K562 treated with DMSO at 1 percent for 24 hours (cell line): Measurements from ENCODE around the gene VSX2. TPM values are rescaled to one million over a fixed set of nuclear protein-coding genes. Genes with fewer than 3 reads are reported as not detected.

Experiments
- total RNA-seq: library from RNA; unstranded; fragments of 300-600 nt; gene quantifications from 2 replicates; pipeline ENCODE4 v1.2.3, GENCODE V29; 2022; ENCODE audit warnings: low read depth; ENCODE audit not compliant: insufficient read depth

The VSX2 gene
- total RNA-seq, result not detected in 2 replicates

GRCh38 chr14:74238974-74239847, at the start of gene VSX2:
VSX2 (plus strand) TSS chr14:74239449; CDS start chr14:74239562, 113 bp downstream.

DNA sequence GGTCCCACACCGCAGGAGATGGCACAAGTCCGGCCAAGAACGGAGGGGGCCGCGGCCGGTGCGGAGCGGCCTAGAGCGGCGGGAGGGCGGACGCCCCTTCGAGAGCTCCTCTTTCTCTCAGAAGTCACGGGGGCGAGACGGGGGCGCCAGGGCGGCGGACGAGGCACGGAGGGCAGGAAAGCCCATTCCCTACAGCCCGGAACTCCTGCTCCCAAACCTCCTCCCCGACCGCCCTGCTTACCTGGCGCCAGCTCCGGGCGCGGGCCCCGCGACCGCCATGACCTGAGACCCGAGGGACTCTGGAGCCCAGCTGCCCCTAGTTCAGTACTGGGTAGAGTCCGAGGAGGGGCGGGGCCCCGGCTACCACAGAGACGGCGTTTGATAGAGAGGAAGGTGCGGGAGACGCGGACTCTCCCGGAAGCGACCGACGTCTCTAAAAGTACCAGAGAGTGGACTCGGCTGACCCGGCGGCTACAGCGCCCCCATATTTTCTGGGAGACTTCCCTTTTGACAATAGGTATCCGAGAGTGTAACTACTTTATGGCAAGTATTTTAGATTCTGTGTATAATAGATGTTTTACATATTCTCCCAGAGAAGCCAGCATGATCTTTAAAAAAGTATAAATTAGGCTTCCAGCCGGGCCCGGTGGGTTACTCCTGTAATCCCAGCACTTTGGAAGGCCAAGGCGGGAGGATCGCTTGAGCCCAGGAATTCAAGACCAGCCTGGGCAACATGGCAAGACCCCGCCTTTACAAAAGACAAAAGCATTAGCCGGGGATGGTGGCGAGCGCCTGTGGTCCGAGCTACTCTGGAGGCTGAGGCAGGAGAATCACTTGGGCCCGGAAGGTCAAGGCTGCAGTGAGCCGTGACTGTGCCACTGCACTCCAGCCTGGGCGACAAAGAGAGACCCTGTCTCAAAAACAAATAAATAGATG, 63.7 kb downstream of the VSX2 start, which contains the start of gene ABCD4:
Gene ABCD4 (minus strand): TSS at position 301 of the 936 bp plus-strand sequence. CDS start 22 bp downstream, at position 279.

Other genes with a start within 250 kb of the VSX2 start
- 6.2 and 7.7 TPM in 2 replicates for gene ENTPD5, start 220.2 kb upstream of the VSX2 start, total RNA-seq
- gene BBOF1, start 220.1 kb upstream of the VSX2 start, total RNA-seq, result 1.5 and 2.7 TPM in 2 replicates
- gene ALDH6A1, start 155.0 kb upstream of the VSX2 start, total RNA-seq, result 2.8 and 3.3 TPM in 2 replicates
- gene LIN52, start 154.5 kb upstream of the VSX2 start, total RNA-seq, result 3.8 and 4.4 TPM in 2 replicates
- gene ABCD4, start 63.5 kb downstream of the VSX2 start, total RNA-seq, result 19.5 and 19.6 TPM in 2 replicates
- not detected in 2 replicates for gene VRTN, start 109.0 kb downstream of the VSX2 start, total RNA-seq
- not detected in 2 replicates for gene SYNDIG1L, start 186.8 kb downstream of the VSX2 start, total RNA-seq